ENCODE measurements around the gene CYLD.
A peak's percentile ranks its signal among the peaks of the same experiment; 100 is the strongest.

Gene CYLD

GRCh38 chr16:50806099-50807062, 64.5 kb downstream of the CYLD start:
- DNase-seq, result peak; percentile 93
- Histone ChIP-seq H2BK15ac (replicated peaks; ENCODE audit: low read depth) (no peak overlapping the region), H2BK5ac (ENCODE audit: low read length) (no peak overlapping the region), H3K23ac (ENCODE audit: low read length) (no peak overlapping the region), H2BK120ac (ENCODE audit: low read depth, low read length) (no peak overlapping the region), H3K56ac (ENCODE audit: low read length) (peak overlapping the region; percentile 12), H3K4ac (ENCODE audit: low read depth, low read length) (no peak overlapping the region), H3K27me3 (ENCODE audit: insufficient read depth, low read length, poor library complexity) (no peaks in the 10 kb centered on the region), H3K36me3 (ENCODE audit: control insufficient read depth, insufficient read depth, low read length) (no peaks in the 10 kb centered on the region), H3K18ac (ENCODE audit: low read length) (no peak overlapping the region), H3K27ac (ENCODE audit: low read depth, low read length) (no peak overlapping the region), H3K4me3 (ENCODE audit: low read length) (no peak overlapping the region), H3K4me1 (ENCODE audit: control insufficient read depth, low read depth, low read length) (peaks cover 10% of the 10 kb centered on the region), H3K9ac (ENCODE audit: low read length) (peak overlapping the region; percentile 5), H4K8ac (ENCODE audit: low read depth, low read length) (no peak overlapping the region), H4K5ac (ENCODE audit: low read length) (no peak overlapping the region), H3K79me2 (ENCODE audit: control insufficient read depth, insufficient read depth, low read length) (no peaks in the 10 kb centered on the region), H3K79me1 (ENCODE audit: low read length) (no peaks in the 10 kb centered on the region), H3K4me2 (ENCODE audit: low read length) (peak overlapping the region; percentile 35), H2AK5ac (ENCODE audit: low read length) (no peak overlapping the region)
- WGBS (ENCODE audit: extremely low coverage, insufficient coverage, low lambda C conversion rate), result no CpG with 5 or more reads among the region's 26 CpGs

DNA sequence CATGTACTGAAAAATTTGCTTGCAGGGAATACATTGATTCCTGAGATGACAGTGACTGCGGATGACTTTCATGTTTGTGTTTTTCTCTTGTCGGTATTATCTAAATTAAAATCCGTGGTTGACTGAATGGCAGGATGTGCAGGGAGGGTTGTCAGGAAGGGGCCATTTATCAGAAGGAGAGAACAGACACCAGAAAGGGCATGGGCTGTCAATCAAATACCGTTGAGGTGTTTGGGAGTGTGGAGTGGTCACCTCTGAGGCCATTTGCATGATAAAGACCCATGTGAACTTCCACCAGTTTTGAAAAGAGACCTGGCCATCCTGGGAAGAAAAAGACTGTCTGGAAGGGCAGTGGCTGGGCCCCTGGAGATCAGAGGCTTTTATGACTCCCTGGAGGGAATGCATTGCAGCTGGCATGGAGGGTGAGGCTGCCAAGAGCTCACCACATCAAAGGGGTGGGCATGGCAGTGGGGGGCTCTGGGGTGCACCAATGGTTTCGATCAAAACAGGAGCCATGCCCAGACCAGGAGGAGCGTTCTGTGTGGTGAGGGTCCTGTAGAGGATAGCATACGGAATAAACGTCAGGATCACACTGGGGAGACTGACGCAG, 67.1 kb downstream of the CYLD start:
- no peak overlapping the region for H3K27ac ChIP-seq (ENCODE audit: low read depth, low read length)
- H3K27me3 ChIP-seq (ENCODE audit: insufficient read depth, low read length, poor library complexity), result no peaks in the 10 kb centered on the region
- no peak for DNase-seq
- H3K9ac ChIP-seq (ENCODE audit: low read length), result no peak overlapping the region
- no peak overlapping the region for H2BK120ac ChIP-seq (ENCODE audit: low read depth, low read length)
- H2BK5ac ChIP-seq (ENCODE audit: low read length), result no peak overlapping the region
- no peak overlapping the region for H3K4me3 ChIP-seq (ENCODE audit: low read length)
- peaks cover 5% of the 10 kb centered on the region for H3K4me1 ChIP-seq (ENCODE audit: control insufficient read depth, low read depth, low read length)
- H4K5ac ChIP-seq (ENCODE audit: low read length), result no peak overlapping the region
- H3K18ac ChIP-seq (ENCODE audit: low read length), result no peak overlapping the region
- no peak overlapping the region for H3K23ac ChIP-seq (ENCODE audit: low read length)
- no peaks in the 10 kb centered on the region for H3K36me3 ChIP-seq (ENCODE audit: control insufficient read depth, insufficient read depth, low read length)
- H3K4me2 ChIP-seq (ENCODE audit: low read length), result no peak overlapping the region
- peak overlapping the region; percentile 34 for H3K56ac ChIP-seq (ENCODE audit: low read length)
- H3K4ac ChIP-seq (ENCODE audit: low read depth, low read length), result no peak overlapping the region
- H2AK5ac ChIP-seq (ENCODE audit: low read length), result no peak overlapping the region
- H3K79me1 ChIP-seq (ENCODE audit: low read length), result no peaks in the 10 kb centered on the region
- H2BK15ac ChIP-seq (replicated peaks; ENCODE audit: low read depth), result no peak overlapping the region
- H4K8ac ChIP-seq (ENCODE audit: low read depth, low read length), result no peak overlapping the region
- WGBS (ENCODE audit: extremely low coverage, insufficient coverage, low lambda C conversion rate), result no CpG with 5 or more reads among the region's 9 CpGs
- H3K79me2 ChIP-seq (ENCODE audit: control insufficient read depth, insufficient read depth, low read length), result no peaks in the 10 kb centered on the region

DNA sequence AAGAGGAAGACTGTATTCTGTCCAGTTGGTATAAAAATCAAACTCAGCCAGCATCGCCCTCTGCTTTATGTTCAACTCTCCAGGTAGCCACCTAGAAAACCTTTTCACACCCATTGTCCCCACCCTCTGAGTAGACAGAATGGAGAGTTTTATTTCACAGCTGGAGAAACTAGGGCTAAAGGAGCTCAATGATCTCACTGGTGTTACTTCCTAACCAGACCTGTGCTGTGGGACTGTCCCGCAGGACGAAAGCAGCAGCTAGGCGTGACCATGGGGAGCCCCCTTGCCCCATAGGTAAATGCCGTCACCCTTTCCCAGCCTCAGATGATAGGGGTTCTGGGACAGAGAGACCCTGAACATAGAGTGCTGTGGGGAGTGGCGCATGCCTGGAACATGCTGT, 67.7 kb downstream of the CYLD start:
- Histone ChIP-seq H2BK120ac (ENCODE audit: low read depth, low read length) (no peak overlapping the region), H3K36me3 (ENCODE audit: control insufficient read depth, insufficient read depth, low read length) (no peaks in the 10 kb centered on the region), H3K4me1 (ENCODE audit: control insufficient read depth, low read depth, low read length) (peaks cover 5% of the 10 kb centered on the region), H3K4ac (ENCODE audit: low read depth, low read length) (no peak overlapping the region), H3K27me3 (ENCODE audit: insufficient read depth, low read length, poor library complexity) (no peaks in the 10 kb centered on the region), H3K4me3 (ENCODE audit: low read length) (no peak overlapping the region), H2BK5ac (ENCODE audit: low read length) (no peak overlapping the region), H3K23ac (ENCODE audit: low read length) (peak overlapping the region; percentile 66), H3K18ac (ENCODE audit: low read length) (no peak overlapping the region), H2BK15ac (replicated peaks; ENCODE audit: low read depth) (no peak overlapping the region), H4K8ac (ENCODE audit: low read depth, low read length) (no peak overlapping the region), H3K79me1 (ENCODE audit: low read length) (no peaks in the 10 kb centered on the region), H3K27ac (ENCODE audit: low read depth, low read length) (no peak overlapping the region), H4K5ac (ENCODE audit: low read length) (no peak overlapping the region), H3K56ac (ENCODE audit: low read length) (peak overlapping the region; percentile 42), H3K9ac (ENCODE audit: low read length) (no peak overlapping the region), H2AK5ac (ENCODE audit: low read length) (no peak overlapping the region), H3K79me2 (ENCODE audit: control insufficient read depth, insufficient read depth, low read length) (no peaks in the 10 kb centered on the region), H3K4me2 (ENCODE audit: low read length) (no peak overlapping the region)
- no CpG with 5 or more reads among the region's 6 CpGs for WGBS (ENCODE audit: extremely low coverage, insufficient coverage, low lambda C conversion rate)
- DNase-seq, result peak; percentile 17

DNA sequence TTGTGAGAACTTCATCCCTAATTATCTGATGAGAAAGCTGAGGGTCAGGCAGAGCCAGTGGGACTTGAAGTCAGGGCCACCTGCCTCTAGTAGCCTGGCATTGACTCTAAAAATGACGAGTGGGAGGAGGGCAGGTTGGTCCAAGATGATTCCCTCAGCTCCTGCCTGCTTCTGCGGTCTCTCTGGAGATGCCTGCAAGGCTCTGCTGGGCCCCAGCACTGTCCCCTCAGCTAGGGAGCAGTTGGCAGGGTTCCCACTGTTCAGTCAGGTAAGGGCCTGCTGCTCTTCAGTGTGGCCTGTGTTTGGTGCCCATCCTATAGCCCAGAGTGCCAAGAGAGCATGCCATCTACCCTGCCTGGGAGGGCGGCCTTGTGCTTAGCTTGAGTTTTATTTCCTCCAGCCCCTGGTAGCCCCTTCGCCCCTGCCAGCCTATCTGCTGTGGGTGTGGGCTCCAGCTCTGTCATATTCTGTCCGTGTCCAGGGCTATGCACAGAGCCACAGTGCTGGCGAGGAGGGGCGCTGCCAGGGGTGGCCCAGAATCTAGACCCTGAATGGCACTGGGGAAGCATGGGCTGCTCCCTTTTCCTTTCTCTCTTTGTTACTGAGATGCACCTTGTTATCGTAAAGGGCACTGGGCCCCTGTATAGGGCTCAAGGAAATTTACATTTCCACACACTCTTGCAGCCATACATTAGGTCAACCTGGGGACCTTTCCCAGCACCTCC, 68.5 kb downstream of the CYLD start:
- Histone ChIP-seq H2BK15ac (replicated peaks; ENCODE audit: low read depth) (no peak overlapping the region), H4K8ac (ENCODE audit: low read depth, low read length) (no peak overlapping the region), H2AK5ac (ENCODE audit: low read length) (no peak overlapping the region), H2BK5ac (ENCODE audit: low read length) (no peak overlapping the region), H3K9ac (ENCODE audit: low read length) (no peak overlapping the region), H3K18ac (ENCODE audit: low read length) (no peak overlapping the region), H3K56ac (ENCODE audit: low read length) (no peak overlapping the region), H4K5ac (ENCODE audit: low read length) (no peak overlapping the region), H3K4me2 (ENCODE audit: low read length) (no peak overlapping the region), H3K4me3 (ENCODE audit: low read length) (no peak overlapping the region), H3K79me1 (ENCODE audit: low read length) (no peaks in the 10 kb centered on the region), H3K79me2 (ENCODE audit: control insufficient read depth, insufficient read depth, low read length) (no peaks in the 10 kb centered on the region), H3K4me1 (ENCODE audit: control insufficient read depth, low read depth, low read length) (peaks cover 5% of the 10 kb centered on the region), H3K36me3 (ENCODE audit: control insufficient read depth, insufficient read depth, low read length) (no peaks in the 10 kb centered on the region), H2BK120ac (ENCODE audit: low read depth, low read length) (no peak overlapping the region), H3K27me3 (ENCODE audit: insufficient read depth, low read length, poor library complexity) (no peaks in the 10 kb centered on the region), H3K23ac (ENCODE audit: low read length) (no peak overlapping the region), H3K27ac (ENCODE audit: low read depth, low read length) (no peak overlapping the region), H3K4ac (ENCODE audit: low read depth, low read length) (no peak overlapping the region)
- no CpG with 5 or more reads among the region's 8 CpGs for WGBS (ENCODE audit: extremely low coverage, insufficient coverage, low lambda C conversion rate)
- no peak for DNase-seq

DNA sequence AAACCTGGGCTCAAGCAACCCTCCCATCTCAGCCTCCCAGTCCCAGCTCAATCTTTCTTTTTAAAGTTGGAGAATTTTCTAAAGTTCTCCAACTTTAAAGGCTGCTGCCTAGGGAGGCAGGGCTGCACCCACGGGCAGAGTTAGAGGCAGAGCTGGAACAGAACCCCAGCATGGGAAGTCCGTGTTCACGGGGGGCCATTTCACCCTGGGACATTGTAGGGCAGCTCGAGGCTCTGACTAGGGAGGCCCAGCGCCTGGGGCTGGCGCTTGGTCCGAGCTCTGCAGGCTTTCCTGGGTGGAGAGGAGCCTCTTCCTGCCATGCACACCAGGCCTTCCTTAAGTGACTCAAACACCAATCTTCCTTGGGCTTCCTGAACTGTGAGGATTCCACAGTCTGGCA, 70.2 kb downstream of the CYLD start:
- Histone ChIP-seq H2BK15ac (replicated peaks; ENCODE audit: low read depth) (no peak overlapping the region), H2AK5ac (ENCODE audit: low read length) (no peak overlapping the region), H3K4ac (ENCODE audit: low read depth, low read length) (no peak overlapping the region), H2BK120ac (ENCODE audit: low read depth, low read length) (no peak overlapping the region), H4K5ac (ENCODE audit: low read length) (no peak overlapping the region), H3K9ac (ENCODE audit: low read length) (no peak overlapping the region), H3K79me2 (ENCODE audit: control insufficient read depth, insufficient read depth, low read length) (no peaks in the 10 kb centered on the region), H3K18ac (ENCODE audit: low read length) (no peak overlapping the region), H3K23ac (ENCODE audit: low read length) (no peak overlapping the region), H3K27ac (ENCODE audit: low read depth, low read length) (no peak overlapping the region), H3K79me1 (ENCODE audit: low read length) (no peaks in the 10 kb centered on the region), H3K27me3 (ENCODE audit: insufficient read depth, low read length, poor library complexity) (no peaks in the 10 kb centered on the region), H3K4me3 (ENCODE audit: low read length) (no peak overlapping the region), H3K4me2 (ENCODE audit: low read length) (no peak overlapping the region), H3K4me1 (ENCODE audit: control insufficient read depth, low read depth, low read length) (peaks cover 5% of the 10 kb centered on the region), H3K36me3 (ENCODE audit: control insufficient read depth, insufficient read depth, low read length) (no peaks in the 10 kb centered on the region), H3K56ac (ENCODE audit: low read length) (peak overlapping the region; percentile 19), H4K8ac (ENCODE audit: low read depth, low read length) (no peak overlapping the region), H2BK5ac (ENCODE audit: low read length) (no peak overlapping the region)
- no CpG with 5 or more reads among the region's 7 CpGs for WGBS (ENCODE audit: extremely low coverage, insufficient coverage, low lambda C conversion rate)
- DNase-seq, result no peak

Data from mesendoderm (in vitro differentiated cells).